Measurements from ENCODE around the gene OLFML2A.

Gene OLFML2A

DNA sequence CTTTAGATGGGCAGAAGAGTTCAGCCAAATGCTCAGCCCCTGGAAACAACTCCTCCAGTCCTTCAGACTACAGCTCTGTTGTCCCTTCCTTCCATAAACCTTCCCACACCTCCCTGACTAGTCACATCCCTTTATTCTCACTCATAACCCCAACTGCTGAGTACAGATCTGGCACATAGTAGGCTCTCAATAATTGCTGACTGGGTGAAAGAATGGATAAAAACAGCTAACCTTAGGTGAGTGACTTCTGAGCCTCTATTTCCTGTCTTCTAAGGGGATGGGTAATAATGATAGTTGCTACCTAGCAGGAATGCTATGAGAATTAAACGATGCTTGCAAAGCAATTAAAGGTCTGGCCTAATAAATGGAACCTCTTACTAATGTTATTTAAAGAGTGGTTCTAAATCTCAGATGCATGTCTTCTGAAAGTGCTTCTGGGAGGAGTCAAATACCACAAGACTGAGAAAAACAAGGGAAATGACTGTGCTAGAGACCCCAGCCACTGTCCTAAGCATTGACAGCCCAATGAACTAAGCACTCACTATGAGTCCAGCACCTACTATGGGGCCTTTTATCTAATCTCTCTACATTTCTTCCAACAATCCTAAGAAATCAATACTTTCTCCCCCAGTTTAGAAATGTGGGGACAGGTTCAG lies 3.3 kb upstream of the OLFML2A start:
- H3K27ac ChIP-seq: no peak overlapping the region

DNA sequence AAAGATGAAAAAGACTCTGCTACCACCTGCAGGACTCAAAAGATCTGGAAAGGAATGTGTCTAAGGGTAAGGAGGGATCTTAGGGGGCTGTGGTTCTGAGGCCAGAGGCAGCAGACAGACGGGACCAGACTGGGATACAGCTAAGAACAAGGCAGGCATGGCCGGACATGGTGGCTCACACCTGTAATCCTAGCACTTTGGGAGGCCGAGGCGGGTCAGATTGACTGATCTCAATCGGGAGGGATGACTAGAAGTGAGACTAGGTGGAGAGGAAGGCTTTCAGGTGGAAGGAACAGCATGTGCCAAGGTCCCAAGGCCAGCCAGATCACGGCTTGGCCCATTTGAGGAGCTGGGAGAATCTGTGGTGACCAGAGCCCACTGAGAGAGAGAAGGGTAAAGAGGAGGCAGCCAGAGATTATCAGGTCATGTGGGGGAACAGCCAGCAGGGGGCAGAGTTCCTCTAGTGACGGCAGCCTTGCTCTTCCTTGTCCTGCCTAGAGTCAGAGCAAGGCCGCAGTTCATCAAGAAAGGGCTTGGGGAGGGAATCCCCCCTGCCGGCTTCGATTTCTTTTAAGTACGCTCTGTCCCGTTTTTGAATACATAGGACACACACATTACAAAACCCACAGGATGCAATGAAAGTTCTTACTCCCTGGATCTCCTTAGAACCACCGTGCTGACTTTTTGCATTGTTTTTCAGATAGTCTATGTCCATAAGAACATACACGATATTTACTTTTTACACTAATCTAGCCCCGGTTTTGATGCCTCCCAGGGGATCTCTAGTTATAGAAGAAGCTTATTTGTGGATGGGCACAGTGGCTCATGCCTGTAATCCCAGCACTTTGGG lies 2.6 kb upstream of the OLFML2A start:
- Histone ChIP-seq H3K9me3 (ENCODE audit: control insufficient read depth, low read length) (no peaks in the 10 kb centered on the region), H3K4me2 (ENCODE audit: low read length) (no peak overlapping the region), H3K79me2 (no peaks in the 10 kb centered on the region), H3K4me3 (ENCODE audit: low read depth, low read length) (no peak overlapping the region), H2AFZ (no peak overlapping the region), H3K9ac (no peak overlapping the region), H3K4me1 (no peaks in the 10 kb centered on the region), H3K27ac (no peak overlapping the region), H3K27me3 (ENCODE audit: control insufficient read depth, insufficient read depth, low read length) (no peaks in the 10 kb centered on the region), H3K36me3 (ENCODE audit: control insufficient read depth, insufficient read depth, low read length) (no peaks in the 10 kb centered on the region)
- peak; percentile 57 for TF ChIP-seq CTCF (IDR thresholded peaks at IDR 0.05)

More for the DNA sequence above, 3.3 kb upstream of the OLFML2A start:
- H3K4me1 ChIP-seq: no peaks in the 10 kb centered on the region
- no peak overlapping the region for H3K4me2 ChIP-seq (ENCODE audit: low read length)
- H3K27me3 ChIP-seq (ENCODE audit: control insufficient read depth, insufficient read depth, low read length): no peaks in the 10 kb centered on the region
- no peak overlapping the region for H3K4me3 ChIP-seq (ENCODE audit: low read depth, low read length)
- no peak overlapping the region for H2AFZ ChIP-seq
- no peak for TF ChIP-seq CTCF (IDR thresholded peaks at IDR 0.05)
- H3K9me3 ChIP-seq (ENCODE audit: control insufficient read depth, low read length): no peaks in the 10 kb centered on the region
- no peaks in the 10 kb centered on the region for H3K36me3 ChIP-seq (ENCODE audit: control insufficient read depth, insufficient read depth, low read length)
- H3K9ac ChIP-seq: no peak overlapping the region
- no peaks in the 10 kb centered on the region for H3K79me2 ChIP-seq

- Histone ChIP-seq H3K4me1 (no peaks in the 10 kb centered on the region), H3K9ac (no peak overlapping the region)
Observed at GRCh38 chr9:124776618-124776953, 347 bp upstream of the OLFML2A start.

GRCh38 chr9:124778575-124779367 lies 1.8 kb downstream of the OLFML2A start:
- Histone ChIP-seq H3K9ac (no peak overlapping the region), H3K79me2 (no peaks in the 10 kb centered on the region), H3K4me2 (ENCODE audit: low read length) (no peak overlapping the region), H3K27ac (no peak overlapping the region), H3K36me3 (ENCODE audit: control insufficient read depth, insufficient read depth, low read length) (no peaks in the 10 kb centered on the region), H2AFZ (no peak overlapping the region), H3K4me3 (ENCODE audit: low read depth, low read length) (no peak overlapping the region), H3K4me1 (no peaks in the 10 kb centered on the region), H3K9me3 (ENCODE audit: control insufficient read depth, low read length) (no peaks in the 10 kb centered on the region), H3K27me3 (ENCODE audit: control insufficient read depth, insufficient read depth, low read length) (no peaks in the 10 kb centered on the region)
- no peak for TF ChIP-seq CTCF (IDR thresholded peaks at IDR 0.05)

More at GRCh38 chr9:124776618-124776953, 347 bp upstream of the OLFML2A start:
- Histone ChIP-seq H3K4me3 (ENCODE audit: low read depth, low read length) (peak overlapping the region; percentile 39), H3K79me2 (no peaks in the 10 kb centered on the region), H2AFZ (no peak overlapping the region), H3K4me2 (ENCODE audit: low read length) (peak overlapping the region; percentile 77), H3K27ac (no peak overlapping the region), H3K27me3 (ENCODE audit: control insufficient read depth, insufficient read depth, low read length) (no peaks in the 10 kb centered on the region), H3K36me3 (ENCODE audit: control insufficient read depth, insufficient read depth, low read length) (no peaks in the 10 kb centered on the region), H3K9me3 (ENCODE audit: control insufficient read depth, low read length) (no peaks in the 10 kb centered on the region)
- TF ChIP-seq CTCF (IDR thresholded peaks at IDR 0.05): no peak

Data from parathyroid adenoma (tissue), 2 donors.